Measurements from ENCODE around the gene POLD3.
"Not testable (repeated sequence)": the region's sequence is repeated elsewhere in the genome, so short reads cannot be mapped to it uniquely, and the experiment has no call there.

Gene POLD3

GRCh38 chr11:74581954-74582547, 10.3 kb upstream of the POLD3 start:
- no peak for DNase-seq (ENCODE audit: low read depth in 1 of 2, low spot score in 1 of 2)

DNA sequence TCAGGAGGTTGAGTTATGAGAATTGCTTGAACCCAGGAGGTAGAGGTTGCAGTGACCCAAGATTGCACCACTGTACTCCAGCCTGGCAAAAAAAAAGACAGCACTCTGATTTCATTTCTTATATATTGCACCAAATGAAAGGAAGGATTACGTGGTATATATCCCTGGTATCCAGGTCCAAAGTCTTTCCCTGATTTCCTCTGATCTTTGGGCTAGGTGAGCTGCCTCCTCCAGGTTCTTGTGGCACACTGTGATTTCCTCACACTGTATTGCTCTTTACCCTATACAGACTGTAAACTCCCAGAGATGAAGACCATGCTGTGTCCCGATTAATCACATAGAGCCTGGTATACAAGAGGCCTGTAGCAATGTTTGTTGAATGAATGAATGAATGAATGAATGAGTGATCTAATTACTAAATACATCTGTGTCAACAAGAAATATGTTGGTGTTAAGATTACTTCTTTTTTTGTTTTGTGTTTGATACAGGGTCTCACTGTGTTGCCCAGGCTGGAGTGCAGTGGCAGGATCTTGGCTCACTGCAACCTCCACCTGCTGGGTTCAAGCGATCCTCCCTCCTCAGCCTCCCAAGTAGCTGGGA, 9.3 kb upstream of the POLD3 start:
- no peak for DNase-seq (ENCODE audit: low read depth in 1 of 2, low spot score in 1 of 2)

DNA sequence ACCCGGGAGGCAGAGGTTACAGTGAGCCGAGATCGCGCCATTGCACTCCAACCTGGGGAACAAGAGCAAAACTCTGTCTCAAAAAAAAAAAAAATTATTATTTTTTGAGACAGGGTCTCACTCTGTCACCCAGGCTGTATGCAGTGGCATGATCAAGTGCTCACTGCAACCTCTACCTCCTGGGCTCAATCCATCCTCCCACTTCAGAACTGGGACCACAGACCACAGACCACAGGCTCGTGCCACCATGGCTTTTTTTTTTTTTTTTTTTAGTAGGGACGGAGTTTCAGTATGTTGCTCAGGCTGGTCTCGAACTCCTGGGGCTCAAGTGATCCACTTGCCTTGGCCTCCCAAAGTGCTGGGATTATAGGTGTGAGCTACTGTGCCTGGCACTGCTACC, 1.9 kb upstream of the POLD3 start:
- DNase-seq (ENCODE audit: low read depth in 1 of 2, low spot score in 1 of 2) = not testable (repeated sequence)

- no peak for DNase-seq (ENCODE audit: low read depth in 1 of 2, low spot score in 1 of 2)
These were observed 330 bp upstream of the POLD3 start for GRCh38 chr11:74592063-74592440.

DNA sequence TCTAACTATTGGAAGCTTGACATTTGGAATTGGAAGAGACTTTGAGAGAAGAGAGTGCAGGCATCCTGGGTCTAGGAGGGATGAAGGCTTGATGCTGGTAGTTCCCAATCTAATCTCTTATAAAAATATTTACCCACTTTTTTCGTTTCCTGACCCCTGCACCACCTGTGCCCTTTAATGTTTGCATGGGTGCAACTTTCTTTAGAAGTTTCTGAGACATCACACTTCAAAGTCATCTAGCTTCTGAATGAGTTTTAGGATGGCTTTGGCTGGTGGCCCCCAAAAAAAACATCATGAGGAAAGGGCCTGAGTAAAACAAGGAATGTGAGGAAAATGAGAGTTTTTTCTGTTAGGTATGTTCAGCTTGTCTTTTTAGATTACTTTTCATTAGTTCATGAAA, 1.1 kb downstream of the POLD3 start:
- no peak for DNase-seq (ENCODE audit: low read depth in 1 of 2, low spot score in 1 of 2)

GRCh38 chr11:74602637-74603556, 10.5 kb downstream of the POLD3 start:
- DNase-seq (ENCODE audit: low read depth in 1 of 2, low spot score in 1 of 2) = no peak

- no peak for DNase-seq (ENCODE audit: low read depth in 1 of 2, low spot score in 1 of 2)
These were observed 11.5 kb downstream of the POLD3 start for GRCh38 chr11:74603845-74604244.

- no peak for DNase-seq (ENCODE audit: low read depth in 1 of 2, low spot score in 1 of 2)
These were observed 11.9 kb downstream of the POLD3 start for GRCh38 chr11:74604311-74604710.

GRCh38 chr11:74605403-74605802, 13.0 kb downstream of the POLD3 start:
- no peak for DNase-seq (ENCODE audit: low read depth in 1 of 2, low spot score in 1 of 2)

- DNase-seq (ENCODE audit: low read depth in 1 of 2, low spot score in 1 of 2) = no peak
These were observed 16.0 kb downstream of the POLD3 start for GRCh38 chr11:74608431-74608830.

- no peak for DNase-seq (ENCODE audit: low read depth in 1 of 2, low spot score in 1 of 2)
These were observed 19.0 kb downstream of the POLD3 start for GRCh38 chr11:74611369-74611861.

DNA sequence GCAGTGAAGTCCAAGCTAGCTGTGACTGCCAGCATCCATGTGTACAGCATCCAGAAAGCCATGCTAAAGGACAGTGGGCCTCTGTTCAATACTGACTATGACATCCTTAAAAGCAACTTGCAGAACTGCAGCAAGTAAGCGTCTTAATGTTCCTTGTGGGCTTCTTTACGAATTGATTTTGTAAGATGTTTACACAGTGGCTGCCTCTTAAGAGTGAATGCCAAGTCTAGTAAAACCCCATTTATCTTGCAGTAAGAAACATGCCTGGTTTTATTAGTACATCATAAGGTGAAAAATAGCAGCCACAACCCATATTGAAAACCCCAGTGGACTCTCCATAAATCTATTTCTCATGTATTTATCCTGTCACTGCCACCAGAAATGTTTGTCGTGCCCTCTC, 20.5 kb downstream of the POLD3 start:
- DNase-seq (ENCODE audit: low read depth in 1 of 2, low spot score in 1 of 2) = no peak

DNA sequence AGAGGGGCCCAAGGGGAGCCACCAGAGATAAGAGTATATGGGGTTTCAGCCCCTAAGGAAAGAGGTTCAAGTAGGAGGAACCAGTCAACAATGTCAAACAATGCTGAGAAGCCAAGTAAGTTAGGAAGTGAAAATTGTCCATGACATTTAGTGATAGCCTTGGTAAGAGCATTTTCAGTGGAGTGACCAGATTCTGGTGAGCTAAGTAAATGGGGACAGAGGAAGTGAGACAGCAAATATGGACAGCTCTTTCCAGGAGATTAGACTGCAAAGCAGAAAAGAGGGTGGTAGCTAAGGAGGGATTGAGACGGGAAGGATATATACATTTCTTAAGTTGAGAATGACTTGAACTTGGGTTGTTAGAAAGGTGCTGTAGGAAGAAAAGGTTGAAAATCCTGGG, 22.9 kb downstream of the POLD3 start:
- DNase-seq (ENCODE audit: low read depth in 1 of 2, low spot score in 1 of 2) = no peak

DNA sequence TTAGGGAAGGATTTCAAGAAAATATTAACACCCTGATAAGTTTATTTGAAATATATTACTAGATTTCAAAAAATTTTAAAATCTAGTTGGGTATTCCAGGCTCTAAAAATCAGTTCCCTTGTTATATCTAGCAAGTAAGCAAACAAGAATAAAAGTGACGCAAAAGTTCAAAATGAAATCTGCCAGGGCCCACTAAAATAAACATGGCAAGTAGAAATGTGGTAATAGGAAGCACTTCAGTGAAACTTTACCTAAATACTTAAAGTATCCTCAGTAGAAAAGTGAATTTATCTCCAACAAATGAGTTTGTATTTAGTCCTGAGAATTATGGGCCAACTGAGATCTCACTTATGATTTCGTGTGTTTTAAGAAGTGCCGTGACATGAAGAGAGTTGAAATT, 23.6 kb downstream of the POLD3 start:
- no peak for DNase-seq (ENCODE audit: low read depth in 1 of 2, low spot score in 1 of 2)

DNA sequence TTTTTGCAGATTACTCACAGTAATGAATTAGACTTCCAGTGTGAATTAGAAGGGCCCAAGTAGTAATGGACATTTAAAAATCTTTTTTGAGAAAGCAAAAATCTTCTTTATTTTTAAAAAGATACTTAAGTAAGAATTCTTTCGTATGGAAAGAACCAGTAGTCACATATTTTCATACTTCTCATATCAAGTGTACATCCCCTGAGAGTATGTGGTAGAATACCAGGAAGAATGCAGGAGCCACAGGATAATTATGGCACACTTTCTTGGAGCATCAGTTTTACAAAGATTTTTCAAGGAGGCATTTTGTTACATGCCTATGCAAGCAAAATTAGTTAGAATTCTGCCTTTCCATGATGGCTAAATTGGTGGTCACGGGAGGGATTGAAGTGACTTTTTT, 28.1 kb downstream of the POLD3 start:
- no peak for DNase-seq (ENCODE audit: low read depth in 1 of 2, low spot score in 1 of 2)

GRCh38 chr11:74626130-74626529, 33.7 kb downstream of the POLD3 start:
- DNase-seq (ENCODE audit: low read depth in 1 of 2, low spot score in 1 of 2) = no peak

- no peak for DNase-seq (ENCODE audit: low read depth in 1 of 2, low spot score in 1 of 2)
These were observed 34.2 kb downstream of the POLD3 start for GRCh38 chr11:74626604-74627003.

DNA sequence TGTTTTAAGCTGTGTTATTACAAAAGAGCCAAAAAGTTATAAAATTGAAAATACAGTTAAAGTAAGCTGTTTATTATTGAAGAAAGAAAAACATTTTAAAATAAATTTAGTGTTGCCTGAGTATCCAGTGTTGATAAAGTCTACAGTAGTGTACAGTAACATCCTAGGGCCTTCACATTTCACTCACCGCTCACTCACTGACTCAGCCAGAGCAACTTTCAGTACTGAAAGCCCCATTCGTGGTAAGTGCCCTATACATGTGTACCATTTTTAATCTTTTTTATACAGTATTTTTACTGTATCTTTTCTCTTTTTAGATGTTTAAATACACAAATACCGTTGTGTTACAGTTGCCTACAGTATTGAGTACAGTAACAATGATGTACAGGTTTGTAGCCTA, 35.0 kb downstream of the POLD3 start:
- DNase-seq (ENCODE audit: low read depth in 1 of 2, low spot score in 1 of 2) = no peak

DNA sequence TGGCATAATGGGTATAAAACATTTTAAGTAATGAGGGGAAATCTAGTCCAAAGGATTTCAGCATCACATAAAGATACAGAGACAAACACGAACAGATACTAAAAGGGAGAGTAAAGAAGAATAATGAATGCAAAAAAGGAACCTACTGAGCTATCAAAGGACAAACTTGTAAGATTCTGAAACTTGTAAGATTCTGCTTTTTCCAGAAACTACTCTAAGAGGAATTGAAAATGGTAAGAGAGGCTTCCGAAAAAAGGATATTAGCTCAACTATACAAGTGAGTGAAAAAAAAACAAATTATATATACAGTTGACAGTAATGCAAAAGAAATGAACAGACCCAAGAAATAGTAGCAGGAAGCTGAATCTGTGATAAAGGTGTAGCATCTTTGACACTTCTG, 37.7 kb downstream of the POLD3 start:
- no peak for DNase-seq (ENCODE audit: low read depth in 1 of 2, low spot score in 1 of 2)

DNA sequence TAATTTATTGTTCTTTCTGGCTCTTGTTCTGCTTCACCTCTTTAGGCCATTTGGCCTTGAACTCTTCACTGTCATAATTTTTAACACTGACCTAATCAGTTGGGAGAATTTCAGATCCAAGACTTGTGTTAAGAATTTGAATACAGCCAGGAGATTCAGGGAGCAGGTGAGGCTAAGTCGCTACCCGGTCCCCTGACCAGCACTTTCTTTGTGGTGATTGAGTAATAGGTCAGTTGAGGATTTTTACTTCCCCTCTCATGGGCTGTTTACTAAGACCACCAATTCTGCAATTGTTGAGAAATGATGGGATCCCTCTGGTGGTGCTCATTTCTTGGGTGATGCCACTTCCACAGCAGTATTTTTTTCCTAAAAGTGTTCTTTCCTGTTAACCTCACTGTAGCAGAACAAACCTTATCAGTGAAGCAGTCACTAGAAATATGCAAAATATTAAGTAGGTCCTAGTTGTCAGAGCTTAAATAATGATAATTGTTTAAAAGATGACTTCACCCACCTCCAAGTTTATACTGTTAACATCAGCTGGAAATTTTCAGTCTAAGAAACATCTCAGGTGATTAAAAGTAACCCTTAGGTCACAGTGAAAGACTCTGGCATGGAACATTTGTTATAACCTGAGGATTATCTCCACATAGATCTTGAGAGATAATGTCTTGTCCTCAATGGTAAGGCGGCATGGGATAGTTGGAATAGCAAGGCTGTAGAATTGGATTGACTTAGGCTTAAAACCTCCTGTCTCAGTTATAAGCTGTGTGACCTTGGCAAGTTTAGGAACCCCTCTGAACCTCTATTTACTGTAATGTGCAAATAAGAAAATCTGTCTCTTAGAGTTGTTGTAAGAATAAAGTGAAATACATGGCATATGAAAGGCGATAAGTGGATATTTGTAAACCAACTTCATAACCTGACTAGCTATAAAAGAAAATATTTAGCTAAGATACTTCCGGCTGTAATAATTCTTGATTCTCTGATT, 41.3 kb downstream of the POLD3 start:
- no peak for DNase-seq (ENCODE audit: low read depth in 1 of 2, low spot score in 1 of 2)

DNA sequence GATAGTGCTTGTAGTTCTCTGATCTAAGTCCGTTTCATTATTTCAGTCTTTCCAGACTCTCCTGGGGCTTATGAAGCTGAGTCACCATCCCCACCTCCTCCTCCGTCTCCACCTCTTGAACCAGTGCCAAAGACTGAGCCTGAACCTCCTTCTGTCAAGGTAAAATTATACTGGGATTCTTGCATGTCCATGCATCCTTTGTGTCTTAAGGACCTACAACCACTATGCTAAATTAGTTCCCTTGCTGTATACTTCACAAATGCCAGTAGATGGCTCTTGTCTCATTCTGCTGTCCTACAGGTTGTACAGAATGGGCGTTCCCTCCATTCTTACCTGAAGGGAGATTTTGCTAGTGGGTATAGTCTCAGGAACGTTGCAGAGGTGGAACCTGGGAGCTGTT, 42.2 kb downstream of the POLD3 start:
- DNase-seq (ENCODE audit: low read depth in 1 of 2, low spot score in 1 of 2) = no peak
